AG09319 (cell line): ENCODE measurements around the gene TCERG1L.
"Not testable (repeated sequence)": the region's sequence is repeated elsewhere in the genome, so short reads cannot be mapped to it uniquely, and the experiment has no call there.

Experiments
- DNase-seq: peaks from one replicate; pipeline ENCODE4 v3.0.0-alpha.2; 2010; ENCODE audit warnings: low read depth; ENCODE audit errors: extremely low read depth
- TF ChIP-seq, protein P1 (sequence below): IDR thresholded peaks from 2 replicates; pipeline ENCODE4 v1.5.1; 2011; ENCODE audit warnings: low read depth, mild to moderate bottlenecking, inconsistent platforms, low read length, moderate library complexity

The TCERG1L gene

DNA sequence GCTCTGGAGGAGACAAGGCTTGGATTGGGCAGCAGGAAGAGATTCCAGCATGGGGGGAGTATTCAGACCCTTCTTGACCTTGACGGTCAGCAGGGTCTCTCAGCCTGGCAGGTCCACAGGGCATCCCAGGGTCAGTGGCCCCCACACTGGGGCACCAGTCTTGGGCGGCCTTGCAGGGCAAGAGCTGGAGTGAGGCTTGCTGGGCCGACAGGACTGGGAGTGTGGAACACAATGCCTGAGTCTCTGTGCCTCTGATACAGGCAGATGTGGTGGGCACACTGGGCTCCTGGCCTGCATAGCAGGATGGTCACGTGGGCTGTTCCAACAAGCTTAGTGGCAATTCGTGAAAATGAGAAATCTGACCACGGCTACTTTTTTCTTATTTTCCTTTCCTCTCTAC, 229.7 kb downstream of the TCERG1L start:
- TF ChIP-seq, protein P1, sequence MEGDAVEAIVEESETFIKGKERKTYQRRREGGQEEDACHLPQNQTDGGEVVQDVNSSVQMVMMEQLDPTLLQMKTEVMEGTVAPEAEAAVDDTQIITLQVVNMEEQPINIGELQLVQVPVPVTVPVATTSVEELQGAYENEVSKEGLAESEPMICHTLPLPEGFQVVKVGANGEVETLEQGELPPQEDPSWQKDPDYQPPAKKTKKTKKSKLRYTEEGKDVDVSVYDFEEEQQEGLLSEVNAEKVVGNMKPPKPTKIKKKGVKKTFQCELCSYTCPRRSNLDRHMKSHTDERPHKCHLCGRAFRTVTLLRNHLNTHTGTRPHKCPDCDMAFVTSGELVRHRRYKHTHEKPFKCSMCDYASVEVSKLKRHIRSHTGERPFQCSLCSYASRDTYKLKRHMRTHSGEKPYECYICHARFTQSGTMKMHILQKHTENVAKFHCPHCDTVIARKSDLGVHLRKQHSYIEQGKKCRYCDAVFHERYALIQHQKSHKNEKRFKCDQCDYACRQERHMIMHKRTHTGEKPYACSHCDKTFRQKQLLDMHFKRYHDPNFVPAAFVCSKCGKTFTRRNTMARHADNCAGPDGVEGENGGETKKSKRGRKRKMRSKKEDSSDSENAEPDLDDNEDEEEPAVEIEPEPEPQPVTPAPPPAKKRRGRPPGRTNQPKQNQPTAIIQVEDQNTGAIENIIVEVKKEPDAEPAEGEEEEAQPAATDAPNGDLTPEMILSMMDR: no peak
- DNase-seq: no peak

DNA sequence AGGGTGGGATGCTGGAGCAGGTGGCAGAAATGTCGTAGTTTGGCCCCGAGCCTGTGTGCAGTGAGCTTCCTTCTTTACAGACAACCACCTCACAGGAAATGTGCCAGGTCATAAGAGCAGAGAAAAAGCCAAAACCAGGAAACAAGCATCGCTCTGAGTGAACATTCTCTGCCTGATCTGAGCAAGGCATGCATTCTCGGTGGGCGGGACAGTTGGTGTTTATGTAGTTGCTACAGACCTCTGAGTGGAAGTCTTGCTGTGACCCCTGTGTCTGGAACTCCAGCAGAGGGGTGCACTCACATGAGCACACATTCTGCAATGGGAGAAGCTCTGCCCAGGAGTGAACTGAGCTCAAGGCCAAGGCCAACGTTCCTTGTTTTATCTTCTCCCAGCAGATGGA, 230.1 kb downstream of the TCERG1L start:
- no peak for DNase-seq
- TF ChIP-seq, protein P1: no peak

DNA sequence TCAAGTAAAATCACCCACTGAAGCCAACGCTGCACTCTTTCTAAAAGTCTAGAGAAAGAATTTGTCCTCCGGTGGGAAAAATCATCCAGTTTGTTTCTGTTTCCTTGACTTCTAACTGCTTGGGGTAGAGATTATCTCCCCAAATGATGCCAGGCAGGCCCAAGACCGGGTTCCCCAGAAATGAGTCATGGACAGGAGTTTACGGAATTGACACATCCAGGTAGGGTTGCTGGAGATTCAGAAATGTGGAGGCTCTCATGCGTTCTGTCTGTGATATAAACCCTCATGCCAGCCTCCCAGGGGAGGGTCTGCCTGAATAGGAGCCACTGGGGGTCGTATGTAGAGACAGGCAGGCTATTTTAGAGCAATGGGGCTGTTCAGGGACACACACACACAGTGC, 230.9 kb downstream of the TCERG1L start:
- no peak for DNase-seq
- TF ChIP-seq, protein P1: no peak

DNA sequence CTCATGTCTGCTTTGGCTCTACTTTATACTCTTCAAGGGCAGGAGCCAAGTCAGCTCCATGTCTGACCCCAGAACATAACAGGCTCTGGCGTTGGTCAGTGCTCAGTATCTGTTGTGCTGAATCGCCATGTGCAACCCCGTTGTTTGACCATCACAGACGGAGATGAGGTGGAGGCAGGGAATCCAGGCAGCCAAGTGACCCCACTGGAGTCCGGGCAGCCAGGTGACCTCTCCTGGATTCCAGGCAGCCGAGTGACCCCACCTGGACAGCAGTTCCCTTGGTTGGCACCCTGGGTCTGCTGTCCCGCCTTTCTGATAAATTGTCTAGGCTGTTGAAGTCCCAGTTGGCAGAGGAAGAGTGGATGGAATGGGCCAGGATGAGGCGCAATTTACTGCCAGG, 232.2 kb downstream of the TCERG1L start:
- TF ChIP-seq, protein P1: no peak

DNA sequence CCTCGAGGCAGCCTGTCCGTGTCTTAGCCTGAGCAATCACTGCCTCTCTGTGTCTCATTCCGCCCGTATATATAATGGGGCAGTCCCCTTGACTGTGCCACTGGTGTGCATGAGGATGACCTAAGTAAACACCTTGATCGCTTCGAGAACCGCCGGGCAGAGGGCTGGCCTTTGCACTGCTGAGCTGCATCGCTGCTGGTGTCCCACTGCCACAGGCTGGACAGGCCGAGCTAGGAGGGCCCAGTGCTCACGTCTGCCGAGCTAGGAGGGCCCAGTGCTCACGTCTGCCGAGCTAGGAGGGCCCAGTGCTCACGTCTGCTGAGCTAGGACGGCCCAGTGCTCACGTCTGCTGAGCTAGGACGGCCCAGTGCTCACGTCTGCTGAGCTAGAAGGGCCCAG, 232.6 kb downstream of the TCERG1L start:
- DNase-seq: not testable (repeated sequence)

More for the DNA sequence above, 232.2 kb downstream of the TCERG1L start:
- DNase-seq: no peak

DNA sequence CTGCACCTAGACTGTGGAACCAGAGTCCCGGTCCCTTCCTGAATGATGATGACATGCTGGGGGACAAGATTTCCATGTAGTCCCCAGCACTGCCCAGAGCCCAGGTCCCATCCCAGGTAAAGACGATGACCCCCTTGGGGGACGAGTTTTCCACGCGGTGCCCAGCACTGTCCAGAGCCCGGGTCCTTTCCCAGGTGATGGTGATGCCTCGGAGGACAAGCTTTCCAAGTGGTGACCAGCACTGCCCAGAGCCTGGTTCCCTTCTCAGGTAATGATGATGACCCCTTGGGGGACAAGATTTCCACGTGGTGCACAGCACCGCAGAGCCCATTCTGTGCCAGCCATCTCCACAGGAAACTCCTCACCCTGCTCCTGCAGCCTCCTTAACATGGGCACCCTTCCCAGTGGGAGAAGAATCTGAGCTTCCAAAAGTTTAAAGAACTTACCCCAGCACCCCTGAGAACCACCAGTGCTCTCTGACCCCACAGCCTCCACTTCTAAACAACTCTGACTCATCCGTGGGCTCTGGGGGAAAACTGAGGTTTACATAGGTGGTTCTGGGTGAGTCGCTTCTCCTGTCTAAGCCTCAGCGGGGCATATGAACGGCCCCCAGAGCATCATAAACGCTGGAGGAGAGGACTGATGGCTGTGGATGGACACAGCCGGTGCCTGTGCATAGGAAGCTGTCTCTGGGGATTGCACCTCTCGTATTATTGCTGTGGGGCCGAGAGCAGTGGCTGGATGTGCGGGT, 233.2 kb downstream of the TCERG1L start:
- DNase-seq: no peak
- TF ChIP-seq, protein P1: no peak

DNA sequence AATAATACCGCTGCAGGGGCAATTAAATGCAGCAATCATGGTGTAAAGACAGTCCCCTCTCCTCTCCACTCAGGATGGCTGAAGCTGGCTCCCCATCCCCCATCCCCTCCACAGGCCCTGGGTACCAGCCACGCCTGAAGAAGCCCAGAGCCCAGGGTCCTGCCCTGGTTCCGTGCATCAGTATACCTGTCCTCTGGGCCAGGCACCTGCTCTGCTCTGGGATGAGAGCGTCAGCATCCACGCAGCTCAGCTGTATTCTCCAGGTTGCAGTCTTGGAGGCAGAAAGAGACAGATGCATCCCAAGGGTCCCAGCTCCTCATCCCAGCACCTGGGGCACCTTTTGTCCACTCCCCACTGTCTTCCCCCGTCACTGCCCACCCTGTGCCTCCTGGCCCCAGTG, 233.8 kb downstream of the TCERG1L start:
- TF ChIP-seq, protein P1: no peak
- no peak for DNase-seq

DNA sequence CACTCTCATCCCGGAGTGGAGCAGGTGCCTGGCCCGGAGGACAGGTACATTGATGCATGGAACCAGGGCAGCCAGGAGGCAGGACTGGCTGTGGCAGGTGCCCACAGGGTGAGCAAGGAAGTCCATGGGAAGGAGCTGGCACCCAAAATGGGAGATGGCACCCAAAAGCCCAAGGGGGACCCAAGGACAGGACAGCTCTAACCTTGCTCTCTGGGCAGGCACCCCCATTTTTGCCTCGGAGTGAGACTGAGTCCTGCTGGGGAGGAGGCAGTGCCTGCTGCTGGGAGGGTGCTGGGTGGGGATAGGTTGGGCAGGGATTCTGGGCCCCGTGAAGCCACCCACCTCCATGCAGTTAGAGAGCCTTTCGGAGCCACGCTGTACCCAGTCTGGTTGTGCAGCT, 234.5 kb downstream of the TCERG1L start:
- TF ChIP-seq, protein P1: no peak
- no peak for DNase-seq
